Measurements from ENCODE around the gene ZG16. TPM values are rescaled to one million over a fixed set of nuclear protein-coding genes. Genes with fewer than 3 reads are reported as not detected.
"Not testable (repeated sequence)": the region's sequence is repeated elsewhere in the genome, so short reads cannot be mapped to it uniquely, and the experiment has no call there.

The ZG16 gene
- total RNA-seq, 1 donor from 2014 or later, result not detected

- H3K4me3 Mint-ChIP-seq; DNase-seq; H3K9me3 Mint-ChIP-seq; H3K36me3 Mint-ChIP-seq (ENCODE audit: low read depth); H3K27ac Mint-ChIP-seq; intact Hi-C loops (cut with micrococcal nuclease); H3K27me3 Mint-ChIP-seq; H3K4me1 Mint-ChIP-seq: not testable (repeated sequence)
Observed at GRCh38 chr16:29761280-29761651, 16.8 kb upstream of the ZG16 start.

DNA sequence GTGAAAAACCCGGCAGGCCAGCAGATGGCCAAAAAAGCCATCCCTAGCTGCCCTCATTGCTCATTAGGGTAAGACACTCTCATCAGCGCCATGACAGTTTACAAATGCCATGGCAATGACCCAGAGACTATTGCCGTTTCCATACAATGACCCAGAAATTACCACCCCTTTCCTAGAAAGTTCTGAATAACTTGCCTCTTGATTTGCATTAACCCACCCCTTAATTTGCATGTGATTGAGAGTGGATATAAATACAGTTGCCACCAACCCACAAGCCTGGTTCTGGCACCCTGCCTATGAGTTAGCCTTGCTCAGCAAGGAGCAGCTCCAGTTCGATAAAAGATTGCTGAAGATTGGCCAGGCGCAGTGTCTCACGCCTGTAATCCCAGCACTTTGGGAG is 16.2 kb upstream of the ZG16 start:
- H3K4me1 Mint-ChIP-seq, result peaks cover 5% of the 10 kb centered on the region
- intact Hi-C loops (cut with micrococcal nuclease), result no loop called here
- H3K27ac Mint-ChIP-seq, result no peak overlapping the region

DNA sequence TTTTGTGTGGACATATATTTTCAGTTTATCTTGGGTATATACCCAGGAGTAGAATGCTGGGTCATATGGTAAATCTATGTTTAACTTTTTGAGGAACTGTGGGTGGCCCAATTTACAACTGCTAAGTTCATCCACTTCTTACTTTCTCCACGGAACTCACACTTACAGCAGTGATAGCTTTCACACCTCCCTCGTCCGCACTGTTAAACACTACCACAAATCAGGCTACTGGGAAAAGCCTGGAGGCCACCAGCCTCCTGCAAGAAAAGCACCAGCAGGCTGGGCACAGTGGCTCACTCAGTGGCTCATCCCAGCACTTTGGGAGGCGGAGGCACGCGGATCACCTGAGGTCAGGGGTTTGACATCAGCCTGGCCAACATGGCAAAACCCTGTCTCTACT is 14.7 kb upstream of the ZG16 start:
- intact Hi-C loops (cut with micrococcal nuclease), result no loop called here

More for the DNA sequence above, 16.2 kb upstream of the ZG16 start:
- H3K27me3 Mint-ChIP-seq, result peaks cover 6% of the 10 kb centered on the region
- H3K4me3 Mint-ChIP-seq, result no peak overlapping the region
- H3K36me3 Mint-ChIP-seq (ENCODE audit: low read depth), result no peaks in the 10 kb centered on the region
- DNase-seq, result no peak
- no peaks in the 10 kb centered on the region for H3K9me3 Mint-ChIP-seq

GRCh38 chr16:29765167-29766032 is 12.7 kb upstream of the ZG16 start:
- intact Hi-C loops (cut with micrococcal nuclease), result no loop called here
- H3K9me3 Mint-ChIP-seq, result no peaks in the 10 kb centered on the region
- H3K4me3 Mint-ChIP-seq, result no peak overlapping the region
- peaks cover 6% of the 10 kb centered on the region for H3K27me3 Mint-ChIP-seq
- H3K27ac Mint-ChIP-seq, result no peak overlapping the region
- peaks cover 5% of the 10 kb centered on the region for H3K4me1 Mint-ChIP-seq
- H3K36me3 Mint-ChIP-seq (ENCODE audit: low read depth), result no peaks in the 10 kb centered on the region
- DNase-seq, result no peak

More for the DNA sequence above, 14.7 kb upstream of the ZG16 start:
- DNase-seq, result no peak
- peaks cover 6% of the 10 kb centered on the region for H3K27me3 Mint-ChIP-seq
- no peak overlapping the region for H3K4me3 Mint-ChIP-seq
- peaks cover 5% of the 10 kb centered on the region for H3K4me1 Mint-ChIP-seq
- no peaks in the 10 kb centered on the region for H3K9me3 Mint-ChIP-seq
- H3K36me3 Mint-ChIP-seq (ENCODE audit: low read depth), result no peaks in the 10 kb centered on the region
- H3K27ac Mint-ChIP-seq, result no peak overlapping the region

GRCh38 chr16:29766571-29766970 is 11.5 kb upstream of the ZG16 start:
- no peak for DNase-seq
- H3K36me3 Mint-ChIP-seq (ENCODE audit: low read depth), result no peaks in the 10 kb centered on the region
- H3K4me3 Mint-ChIP-seq, result no peak overlapping the region
- H3K27ac Mint-ChIP-seq, result no peak overlapping the region
- H3K4me1 Mint-ChIP-seq, result peaks cover 8% of the 10 kb centered on the region
- H3K9me3 Mint-ChIP-seq, result no peaks in the 10 kb centered on the region
- H3K27me3 Mint-ChIP-seq, result peaks cover 6% of the 10 kb centered on the region
- intact Hi-C loops (cut with micrococcal nuclease), result no loop called here

DNA sequence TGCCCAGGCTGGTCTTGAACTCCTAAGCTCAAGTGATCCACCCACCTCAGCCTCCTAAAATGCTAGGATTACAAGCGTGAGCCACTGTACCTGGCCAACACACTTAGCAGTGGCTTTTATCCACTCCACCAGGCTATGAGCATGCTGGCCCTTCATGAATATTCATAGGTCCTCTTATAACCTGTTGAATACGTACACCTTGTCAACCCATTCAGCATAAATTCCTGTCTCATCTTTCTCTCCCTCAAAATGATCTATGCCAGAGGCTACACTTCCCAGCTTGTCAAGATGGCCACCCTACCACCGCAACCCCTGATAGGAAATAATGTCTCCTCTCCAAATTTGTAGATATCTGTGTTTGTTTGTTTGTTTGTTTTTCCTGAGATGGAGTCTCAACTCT is 11.0 kb upstream of the ZG16 start:
- H3K4me1 Mint-ChIP-seq, result peaks cover 7% of the 10 kb centered on the region
- H3K4me3 Mint-ChIP-seq, result no peak overlapping the region
- H3K9me3 Mint-ChIP-seq, result no peaks in the 10 kb centered on the region
- no peaks in the 10 kb centered on the region for H3K36me3 Mint-ChIP-seq (ENCODE audit: low read depth)
- H3K27ac Mint-ChIP-seq, result no peak overlapping the region
- intact Hi-C loops (cut with micrococcal nuclease), result no loop called here
- no peak for DNase-seq
- H3K27me3 Mint-ChIP-seq, result peaks cover 6% of the 10 kb centered on the region

DNA sequence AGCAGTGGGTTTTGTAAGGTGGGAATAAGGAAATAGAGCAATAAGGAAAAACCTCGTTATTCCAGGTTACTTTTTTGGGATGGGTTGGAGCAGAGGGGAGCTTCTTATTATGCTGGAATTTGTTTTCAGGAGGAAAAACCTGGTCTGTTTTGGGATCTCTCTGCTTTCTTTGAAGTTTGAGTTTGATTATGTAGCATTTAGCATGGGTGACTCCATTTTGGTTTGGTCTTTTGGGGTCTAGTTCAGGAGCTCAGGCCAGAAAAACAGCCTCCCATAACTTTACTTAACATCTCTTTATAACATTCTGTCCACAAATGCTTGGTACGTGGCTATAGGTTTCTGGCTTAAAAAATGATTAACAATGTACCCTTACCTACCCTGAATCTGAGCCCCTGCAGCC is 8.5 kb upstream of the ZG16 start:
- no peaks in the 10 kb centered on the region for H3K9me3 Mint-ChIP-seq
- no peak overlapping the region for H3K27ac Mint-ChIP-seq
- peaks cover 4% of the 10 kb centered on the region for H3K27me3 Mint-ChIP-seq
- no peaks in the 10 kb centered on the region for H3K36me3 Mint-ChIP-seq (ENCODE audit: low read depth)
- no peak for DNase-seq
- no peak overlapping the region for H3K4me3 Mint-ChIP-seq
- intact Hi-C loops (cut with micrococcal nuclease), result no loop called here
- H3K4me1 Mint-ChIP-seq, result peaks cover 8% of the 10 kb centered on the region

DNA sequence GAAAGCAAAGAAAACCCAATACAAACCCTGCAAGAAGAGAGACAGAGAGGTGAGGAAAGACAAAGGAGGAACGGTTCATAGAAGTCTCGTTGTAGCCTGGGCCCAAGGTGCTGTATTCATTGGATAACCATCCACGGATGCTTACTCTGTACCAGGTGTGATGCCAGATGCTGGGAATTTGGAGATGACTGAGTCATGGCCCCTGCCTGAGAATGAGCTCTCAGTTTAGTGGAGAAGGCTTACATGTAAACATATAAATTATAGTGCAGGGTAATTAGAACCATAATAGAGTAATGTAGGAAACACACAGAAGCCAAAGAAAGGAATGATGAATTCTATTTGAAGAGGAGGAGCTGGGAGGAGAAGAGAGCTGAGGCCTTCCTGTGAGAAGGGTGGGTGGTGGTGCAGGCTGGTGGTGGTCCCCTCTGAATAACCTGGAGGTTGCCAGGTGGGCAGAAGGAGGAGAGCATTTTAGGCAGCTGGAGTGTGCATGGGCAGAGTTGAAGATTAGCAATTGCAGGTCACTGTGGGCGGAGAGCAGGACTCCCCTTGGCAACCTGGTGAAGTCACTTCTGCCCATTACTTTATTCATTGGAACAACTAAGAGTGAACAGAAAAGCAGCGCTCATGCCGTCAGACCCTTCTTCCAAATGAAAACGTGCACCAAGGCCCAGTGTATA is 7.7 kb upstream of the ZG16 start:
- DNase-seq, result no peak
- Mint-ChIP-seq H3K36me3 (ENCODE audit: low read depth) (no peaks in the 10 kb centered on the region), H3K9me3 (no peaks in the 10 kb centered on the region), H3K27me3 (peaks cover 2% of the 10 kb centered on the region), H3K27ac (no peak overlapping the region), H3K4me3 (no peak overlapping the region), H3K4me1 (peaks cover 8% of the 10 kb centered on the region)
- intact Hi-C loops (cut with micrococcal nuclease), result no loop called here

DNA sequence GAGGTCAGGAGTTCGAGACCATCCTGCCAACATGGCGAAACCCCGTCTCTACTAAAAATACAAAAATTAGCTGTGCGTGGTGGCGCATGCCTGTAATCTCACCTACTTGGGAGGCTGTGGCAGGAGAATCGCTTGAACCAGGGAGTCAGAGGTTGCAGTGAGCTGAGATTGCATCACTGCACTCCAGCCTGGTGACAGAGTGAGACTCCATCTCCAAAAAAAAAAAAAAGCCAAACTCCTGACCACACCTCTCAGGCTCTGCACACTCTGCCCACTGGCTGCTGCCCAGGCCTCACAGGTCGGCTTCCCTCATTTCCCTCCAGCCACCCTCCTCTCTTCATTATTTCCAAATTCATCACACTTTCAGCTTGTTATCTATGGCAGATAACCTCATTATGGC is 5.7 kb upstream of the ZG16 start:
- intact Hi-C loops (cut with micrococcal nuclease); H3K36me3 Mint-ChIP-seq (ENCODE audit: low read depth); H3K27me3 Mint-ChIP-seq; H3K9me3 Mint-ChIP-seq; H3K27ac Mint-ChIP-seq; H3K4me3 Mint-ChIP-seq; DNase-seq; H3K4me1 Mint-ChIP-seq: not testable (repeated sequence)

GRCh38 chr16:29774730-29775129 is 3.3 kb upstream of the ZG16 start:
- Mint-ChIP-seq H3K27ac (no peak overlapping the region), H3K4me1 (peaks cover 8% of the 10 kb centered on the region), H3K27me3 (peaks cover 10% of the 10 kb centered on the region), H3K36me3 (ENCODE audit: low read depth) (no peaks in the 10 kb centered on the region), H3K4me3 (no peak overlapping the region), H3K9me3 (no peaks in the 10 kb centered on the region)
- intact Hi-C loops (cut with micrococcal nuclease), result no loop called here
- DNase-seq, result no peak

DNA sequence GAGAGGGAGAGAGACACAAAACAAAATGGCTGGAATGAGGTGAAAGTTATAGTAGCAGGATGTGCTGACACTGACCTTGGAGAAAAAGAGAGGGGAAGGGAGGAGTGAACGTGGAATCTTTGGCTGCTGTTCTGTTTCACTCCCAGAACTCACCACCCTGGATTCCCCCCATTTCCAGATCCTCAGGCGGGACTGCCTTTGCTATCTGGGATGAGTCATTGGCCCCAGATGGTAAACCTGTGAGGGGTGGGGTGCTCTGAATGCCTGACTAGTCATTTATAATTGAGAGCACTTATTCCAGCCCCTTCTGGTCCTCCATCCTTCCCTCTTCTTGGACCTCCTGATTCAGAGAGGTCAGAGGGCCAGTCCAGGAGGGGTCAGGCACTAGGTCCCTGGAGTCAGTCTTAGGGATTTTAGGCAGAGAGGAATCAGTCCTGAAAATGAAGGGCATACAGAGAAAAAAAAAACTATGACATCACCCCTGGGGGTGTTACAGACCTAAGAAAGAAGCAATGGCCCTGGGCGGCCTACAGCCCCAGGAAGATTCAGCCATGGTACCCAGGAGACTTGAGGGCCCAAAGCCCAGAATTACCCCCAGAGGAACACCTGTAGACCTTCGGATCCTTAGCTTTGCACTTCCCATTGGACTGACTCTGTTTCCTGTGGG is 2.2 kb upstream of the ZG16 start:
- intact Hi-C loops (cut with micrococcal nuclease), result no loop called here
- DNase-seq, result no peak
- Mint-ChIP-seq H3K27ac (no peak overlapping the region), H3K9me3 (no peaks in the 10 kb centered on the region), H3K4me1 (peaks cover 5% of the 10 kb centered on the region), H3K36me3 (ENCODE audit: low read depth) (no peaks in the 10 kb centered on the region), H3K4me3 (no peak overlapping the region), H3K27me3 (peaks cover 12% of the 10 kb centered on the region)

DNA sequence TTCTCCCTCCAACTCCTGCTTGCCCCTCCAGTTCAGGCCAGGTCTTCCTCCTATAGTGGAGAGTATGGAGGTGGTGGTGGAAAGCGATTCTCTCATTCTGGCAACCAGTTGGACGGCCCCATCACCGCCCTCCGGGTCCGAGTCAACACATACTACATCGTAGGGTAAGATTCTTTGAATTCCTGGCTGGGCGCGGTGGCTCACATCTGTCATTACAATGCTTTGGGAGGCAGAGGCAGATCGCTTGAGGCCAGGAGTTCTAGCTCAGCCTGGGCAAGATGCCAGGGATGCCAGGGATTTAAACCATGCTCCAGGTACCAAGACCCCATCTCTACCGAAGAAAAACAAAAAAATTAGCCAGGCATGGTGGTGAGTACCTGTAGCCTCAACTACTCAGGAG is 1.4 kb downstream of the ZG16 start:
- intact Hi-C loops (cut with micrococcal nuclease), result no loop called here
- no peaks in the 10 kb centered on the region for H3K36me3 Mint-ChIP-seq (ENCODE audit: low read depth)
- H3K27me3 Mint-ChIP-seq, result peaks cover 19% of the 10 kb centered on the region
- DNase-seq, result no peak
- H3K9me3 Mint-ChIP-seq, result no peaks in the 10 kb centered on the region
- H3K27ac Mint-ChIP-seq, result no peak overlapping the region
- H3K4me1 Mint-ChIP-seq, result peaks cover 13% of the 10 kb centered on the region
- H3K4me3 Mint-ChIP-seq, result no peak overlapping the region

- H3K9me3 Mint-ChIP-seq; DNase-seq; H3K27ac Mint-ChIP-seq; H3K36me3 Mint-ChIP-seq (ENCODE audit: low read depth); H3K4me3 Mint-ChIP-seq; intact Hi-C loops (cut with micrococcal nuclease): not testable (repeated sequence)
- peaks cover 23% of the 10 kb centered on the region for H3K4me1 Mint-ChIP-seq
- peaks cover 13% of the 10 kb centered on the region for H3K27me3 Mint-ChIP-seq
Observed at GRCh38 chr16:29783094-29783953, 5.3 kb downstream of the ZG16 start.

Data from activated CD4-positive, alpha-beta T cell treated with anti-CD3 and anti-CD28 coated beads, Interleukin-2, amount 10 ng/mL, durations not matched to agents 24 days and 14 days (primary cell).